Transverse colon (tissue), 3 donors: Measurements from ENCODE around the gene PRKCB.

ENCODE experiments used
- POLR2A ChIP-seq: fragments of 450-650 bp; IDR thresholded peaks from one replicate; pipeline ENCODE4 v1.6.1; 2016; ENCODE audit warnings: antibody characterized with exemption, mild to moderate bottlenecking, moderate library complexity
- TF ChIP-seq, protein P1 (sequence below), 5 experiments: fragments of 200-600 bp in 3 of 5; fragments of 450-650 bp in 2 of 5; sonication (generic) in 3 of 5; IDR thresholded peaks; 1 replicate in 2 of 5; 2 replicates in 3 of 5; pipeline ENCODE4 v1.5.1; 2016 to 2017; ENCODE audit warnings: antibody characterized with exemption in 5 of 5, inconsistent platforms in 3 of 5, mild to moderate bottlenecking in 2 of 5, moderate library complexity in 1 of 5

DNA sequence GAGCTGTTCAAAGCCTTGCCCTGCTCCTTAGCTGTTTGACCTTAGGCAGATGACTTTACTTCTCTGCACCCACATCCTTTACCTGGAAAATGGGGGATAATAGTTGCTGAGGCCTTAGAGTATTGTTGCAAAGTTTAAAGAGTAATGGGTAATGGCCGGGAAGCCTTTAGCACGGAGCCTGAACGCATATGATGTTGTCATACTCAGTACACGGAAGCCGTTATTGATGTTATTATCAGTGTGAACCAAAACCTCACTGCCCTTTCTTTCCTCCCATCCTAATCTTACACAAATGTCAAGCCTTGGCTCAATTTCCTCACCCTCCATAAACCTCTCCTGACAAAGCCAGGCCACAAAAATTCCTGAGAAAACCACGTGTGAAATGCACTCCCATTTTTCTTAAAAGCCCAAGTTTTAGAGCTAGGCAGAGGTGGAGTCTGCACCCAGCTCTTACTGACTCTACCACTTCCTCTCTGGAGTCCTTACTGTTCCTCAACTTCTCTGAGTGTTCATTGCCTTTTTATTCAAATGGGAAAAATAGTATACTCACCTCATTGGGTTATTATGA lies 353.1 kb downstream of the PRKCB start:
- TF ChIP-seq, protein P1, sequence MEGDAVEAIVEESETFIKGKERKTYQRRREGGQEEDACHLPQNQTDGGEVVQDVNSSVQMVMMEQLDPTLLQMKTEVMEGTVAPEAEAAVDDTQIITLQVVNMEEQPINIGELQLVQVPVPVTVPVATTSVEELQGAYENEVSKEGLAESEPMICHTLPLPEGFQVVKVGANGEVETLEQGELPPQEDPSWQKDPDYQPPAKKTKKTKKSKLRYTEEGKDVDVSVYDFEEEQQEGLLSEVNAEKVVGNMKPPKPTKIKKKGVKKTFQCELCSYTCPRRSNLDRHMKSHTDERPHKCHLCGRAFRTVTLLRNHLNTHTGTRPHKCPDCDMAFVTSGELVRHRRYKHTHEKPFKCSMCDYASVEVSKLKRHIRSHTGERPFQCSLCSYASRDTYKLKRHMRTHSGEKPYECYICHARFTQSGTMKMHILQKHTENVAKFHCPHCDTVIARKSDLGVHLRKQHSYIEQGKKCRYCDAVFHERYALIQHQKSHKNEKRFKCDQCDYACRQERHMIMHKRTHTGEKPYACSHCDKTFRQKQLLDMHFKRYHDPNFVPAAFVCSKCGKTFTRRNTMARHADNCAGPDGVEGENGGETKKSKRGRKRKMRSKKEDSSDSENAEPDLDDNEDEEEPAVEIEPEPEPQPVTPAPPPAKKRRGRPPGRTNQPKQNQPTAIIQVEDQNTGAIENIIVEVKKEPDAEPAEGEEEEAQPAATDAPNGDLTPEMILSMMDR (IDR thresholded peaks at IDR 0.05): no peak
- TF ChIP-seq POLR2A: no peak
